Psoas muscle (tissue), 8 donors: Measurements from ENCODE around the gene DDR2. TPM values are rescaled to one million over a fixed set of nuclear protein-coding genes. Genes with fewer than 3 reads are reported as not detected.

Source experiments
- ATAC-seq, 4 donors: fragments of 200-7000 bp; cut with Tn5 transposase; one replicate each; pipeline ENCODE4 v1.9.1; 2020; ENCODE audit warnings: moderate library complexity in 3 of 4, mild to moderate bottlenecking in 2 of 4
- DNase-seq, 2 donors: peaks; one replicate each; pipeline ENCODE4 v3.0.0-alpha.2; 2020
- H3K27ac ChIP-seq: fragments of 200-600 bp; one replicate; pipeline ENCODE4 v1.8.0; 2022
- H3K27me3 ChIP-seq, 3 donors: fragments of 200-600 bp in 1 of 3; one replicate each; pipeline versions ENCODE4 v1.6.1 to v1.8.0; 2013 to 2022; ENCODE audit warnings: low read length in 2 of 3, mild to moderate bottlenecking in 2 of 3, moderate library complexity in 1 of 3; ENCODE audit not compliant: insufficient read depth in 3 of 3
- H3K36me3 ChIP-seq, 2 donors: fragments of 200-600 bp in 1 of 2; one replicate each; pipeline versions ENCODE4 v1.6.1 to v1.8.0; 2013 to 2022; ENCODE audit warnings: low read depth in 1 of 2, mild to moderate bottlenecking in 1 of 2, moderate library complexity in 1 of 2; ENCODE audit not compliant: insufficient read depth in 1 of 2
- H3K4me1 ChIP-seq: fragments of 200-600 bp; one replicate; pipeline ENCODE4 v1.8.0; 2022
- H3K4me3 ChIP-seq: fragments of 200-600 bp; one replicate; pipeline ENCODE4 v1.8.0; 2022; ENCODE audit warnings: mild to moderate bottlenecking
- H3K9me3 ChIP-seq: fragments of 200-600 bp; one replicate; pipeline ENCODE4 v1.8.0; 2022
- CTCF ChIP-seq: fragments of 200-600 bp; IDR thresholded peaks from one replicate; pipeline ENCODE4 v1.8.0; 2022; ENCODE audit warnings: antibody characterized with exemption
- WGBS, 3 donors: extraction: QIAGEN DNeasy Blood & Tissue Kit; methylation state at CpG; one replicate each; pipeline versions ENCODE4 v1.1.6 to v1.1.7; 2013; 5-methylcytosine and 5-hydroxymethylcytosine counted together
- intact Hi-C, 2 donors: fragments of 100-400 bp; cut with DNase I; formaldehyde crosslinking; loops; one replicate each; pipeline versions ENCODE4 v1.11.0 to v1.14.2; 2022
- polyA plus RNA-seq, 3 donors: library from polyadenylated mRNA; stranded (reverse); fragments of 200-250 nt; gene quantifications; one replicate each; pipeline ENCODE4 v1.2.3, GENCODE V29; 2013
- total RNA-seq, 4 donors: library from RNA; stranded (reverse); fragmentation: NEBNext Ultra II Directional in 2 of 4; extraction: Animal tissue kit (Norgen Biotek cat#: 25700) in 2 of 4; gene quantifications; one replicate each; pipeline versions ENCODE4 v1.2.1 to v1.2.4, GENCODE V29; 2021 to 2023
- donor health status: healthy with polysubstance abuse.
- donor health status: DM: no; HTN: no; CAD: no; lungs with moderate emphysema.
- donor health status: Bipolar disorder and iron deficiency.
- donor health status: healthy.
- donor health status: DM: yes; HTN: yes; CAD: no.
- donor health status: DM: no; HTN: no; CAD: no.
- donor health status: DM: no; HTN: no; CAD: no.
- donor health status: DM: yes; HTN: yes; CAD: no.

DDR2 gene
- total and polyA plus RNA-seq, 7 donors = 1.3 to 21.2 (median 6.0) TPM

GRCh38 chr1:162709132-162709860 lies 77.0 kb downstream of the DDR2 start:
- no peak for TF ChIP-seq CTCF
- DNase-seq = no peak
- H3K4me3 ChIP-seq = no peak overlapping the region
- ATAC-seq = no peak
- no peaks in the 10 kb centered on the region for H3K27me3 ChIP-seq
- H3K9me3 ChIP-seq = no peaks in the 10 kb centered on the region
- intact Hi-C loops = no loop called here
- 45 to 67% (median 53%) methylated on average over 4 of the region's 4 CpGs for whole genome bisulfite sequencing, 3 donors
- no peaks in the 10 kb centered on the region for H3K36me3 ChIP-seq
- H3K27ac ChIP-seq = no peak overlapping the region
- H3K4me1 ChIP-seq = peaks cover 4% of the 10 kb centered on the region

GRCh38 chr1:162709870-162710269 lies 77.6 kb downstream of the DDR2 start:
- intact Hi-C loops = no loop called here
- ATAC-seq = no peak

GRCh38 chr1:162710345-162710744 lies 78.1 kb downstream of the DDR2 start:
- Histone ChIP-seq H3K4me3 (no peak overlapping the region), H3K36me3 (no peaks in the 10 kb centered on the region), H3K9me3 (no peaks in the 10 kb centered on the region), H3K27me3 (no peaks in the 10 kb centered on the region), H3K4me1 (no peaks in the 10 kb centered on the region), H3K27ac (no peak overlapping the region)
- ATAC-seq = no peak
- no peak for TF ChIP-seq CTCF
- DNase-seq = no peak
- intact Hi-C loops = no loop called here
- WGBS, 3 donors = 13 to 35% (median 33%) methylated on average over 1 of the region's 1 CpG

More at GRCh38 chr1:162709870-162710269, 77.6 kb downstream of the DDR2 start:
- TF ChIP-seq CTCF = no peak
- H3K4me3 ChIP-seq = no peak overlapping the region
- no peaks in the 10 kb centered on the region for H3K9me3 ChIP-seq
- no peaks in the 10 kb centered on the region for H3K36me3 ChIP-seq
- H3K27ac ChIP-seq = no peak overlapping the region
- 29 to 47% (median 33%) methylated on average over 1 of the region's 1 CpG for WGBS, 3 donors
- H3K4me1 ChIP-seq = peaks cover 2% of the 10 kb centered on the region
- H3K27me3 ChIP-seq = no peaks in the 10 kb centered on the region
- no peak for DNase-seq

GRCh38 chr1:162710780-162711465 lies 78.7 kb downstream of the DDR2 start:
- Histone ChIP-seq H3K36me3 (no peaks in the 10 kb centered on the region), H3K4me1 (no peaks in the 10 kb centered on the region), H3K9me3 (no peaks in the 10 kb centered on the region), H3K27me3 (no peaks in the 10 kb centered on the region), H3K4me3 (no peak overlapping the region), H3K27ac (no peak overlapping the region)
- no peak for TF ChIP-seq CTCF
- intact Hi-C loops = no loop called here
- WGBS, 3 donors = 48 to 64% (median 53%) methylated on average over 4 of the region's 4 CpGs
- ATAC-seq (no peak), DNase-seq (no peak)
